Right renal pelvis (tissue), 4 donors: Measurements from ENCODE around the gene F2RL1. TPM values are rescaled to one million over a fixed set of nuclear protein-coding genes. Genes with fewer than 3 reads are reported as not detected.
"Not testable (repeated sequence)": the region's sequence is repeated elsewhere in the genome, so short reads cannot be mapped to it uniquely, and the experiment has no call there.

Experiments
- DNase-seq, 4 donors: peaks; one replicate each; pipeline ENCODE4 v3.0.0-alpha.2; 2013; ENCODE audit warnings: low read depth in 4 of 4, low spot score in 3 of 4, missing footprints in 1 of 4
- polyA plus RNA-seq, 4 donors: library from polyadenylated mRNA; unstranded; fragments of 120-200 nt; gene quantifications; one replicate each; pipeline ENCODE4 v1.2.1, GENCODE V29; 2013; ENCODE audit not compliant: insufficient read length in 4 of 4

F2RL1 gene
- polyA plus RNA-seq, 4 donors = 37.8 to 44.5 (median 40.6) TPM

DNA sequence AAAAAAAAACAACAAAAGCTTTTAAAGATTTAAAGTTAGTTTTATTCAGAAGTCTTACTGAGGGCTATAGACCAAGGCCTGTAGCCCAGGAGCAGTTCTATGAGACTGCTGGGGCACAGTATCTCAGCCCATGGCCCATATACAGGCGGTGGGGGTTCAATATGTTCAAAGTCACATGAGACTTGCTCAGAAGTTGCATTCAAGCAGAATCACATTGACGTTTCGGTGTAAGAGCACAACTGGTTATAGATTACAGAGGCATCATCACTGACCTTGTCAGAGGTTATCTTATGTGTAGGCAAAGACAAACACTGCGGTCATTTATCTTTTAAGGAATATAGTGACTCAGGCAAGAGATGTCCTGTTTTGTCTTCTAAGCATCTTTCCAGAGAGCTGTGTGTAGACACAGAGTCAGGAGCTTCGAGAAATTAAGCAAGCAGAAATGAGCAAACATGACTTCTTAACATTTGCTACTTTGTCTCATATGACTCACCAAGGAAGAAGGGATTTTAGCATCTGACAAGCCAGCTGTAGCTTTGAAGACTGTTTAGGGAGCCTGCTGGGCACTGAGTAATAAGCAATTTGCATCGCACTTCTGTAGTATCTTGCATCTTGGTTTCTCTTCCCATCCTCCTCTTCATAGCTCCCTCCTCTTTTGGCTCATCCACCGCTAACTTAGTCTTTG lies 12.9 kb upstream of the F2RL1 start:
- DNase-seq = no peak

DNA sequence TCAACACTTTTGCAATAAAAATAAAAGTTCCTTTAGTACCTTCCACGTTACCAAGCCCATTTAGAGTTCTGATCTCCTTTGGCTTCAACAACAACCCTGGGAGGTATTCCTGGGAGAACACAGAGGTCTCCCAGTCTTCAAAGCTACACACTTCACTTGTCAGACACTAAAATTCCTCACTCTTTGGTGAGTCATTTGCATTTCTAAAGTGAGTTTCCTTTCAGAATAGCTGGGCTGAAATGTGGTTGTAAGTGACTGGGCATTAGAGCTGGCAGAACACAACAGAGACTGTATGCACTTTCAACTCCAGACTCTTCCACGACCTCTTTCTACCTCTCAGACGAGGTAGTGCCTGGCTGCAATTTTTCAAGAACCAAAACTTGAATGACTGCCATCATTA lies 11.5 kb upstream of the F2RL1 start:
- no peak for DNase-seq

DNA sequence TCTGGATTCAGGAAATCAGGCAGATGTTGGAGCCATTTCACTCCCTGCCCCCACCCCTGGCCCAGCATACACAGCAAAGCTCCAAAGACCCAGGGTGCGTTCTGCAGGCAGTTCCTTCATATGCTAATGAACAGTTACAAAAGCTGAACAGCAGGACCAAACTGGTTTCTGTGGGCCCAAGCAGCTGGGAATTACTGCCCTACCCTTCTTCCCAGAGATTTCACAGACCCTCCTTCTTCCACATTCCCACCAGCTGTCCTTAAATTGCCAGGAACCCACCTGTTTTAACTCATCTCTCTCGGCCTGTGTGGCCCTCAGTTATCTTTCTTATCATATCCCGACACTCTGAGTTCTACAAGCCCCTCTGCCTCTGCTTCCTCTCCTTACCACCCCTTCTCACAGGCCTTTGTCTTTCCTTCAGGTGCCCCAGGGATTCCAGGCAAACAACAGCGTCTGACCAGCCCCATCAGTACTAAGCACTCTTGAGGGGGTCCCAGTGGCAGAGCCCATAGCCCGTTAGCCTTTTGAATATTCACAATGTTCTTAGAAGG lies 10.6 kb upstream of the F2RL1 start:
- no peak for DNase-seq

DNA sequence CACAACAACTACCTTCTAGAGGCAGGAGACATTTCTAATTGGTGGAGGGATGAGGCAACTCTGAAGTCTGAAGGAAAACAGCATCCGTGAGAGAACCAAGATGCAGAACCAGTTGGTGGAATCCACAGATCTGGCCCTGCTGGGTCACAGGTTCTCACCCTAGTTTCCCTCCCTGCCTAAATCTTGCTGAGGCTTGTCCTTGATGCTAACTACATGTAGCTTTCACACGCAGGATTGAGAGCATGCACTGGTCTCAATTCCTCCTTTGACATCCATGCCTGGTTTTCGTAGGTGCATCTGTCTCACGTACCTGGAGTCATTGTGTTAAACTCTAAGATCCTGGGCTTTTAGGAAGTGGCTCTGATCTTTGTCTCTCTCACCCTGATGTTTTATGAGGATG lies 9.7 kb upstream of the F2RL1 start:
- no peak for DNase-seq

DNA sequence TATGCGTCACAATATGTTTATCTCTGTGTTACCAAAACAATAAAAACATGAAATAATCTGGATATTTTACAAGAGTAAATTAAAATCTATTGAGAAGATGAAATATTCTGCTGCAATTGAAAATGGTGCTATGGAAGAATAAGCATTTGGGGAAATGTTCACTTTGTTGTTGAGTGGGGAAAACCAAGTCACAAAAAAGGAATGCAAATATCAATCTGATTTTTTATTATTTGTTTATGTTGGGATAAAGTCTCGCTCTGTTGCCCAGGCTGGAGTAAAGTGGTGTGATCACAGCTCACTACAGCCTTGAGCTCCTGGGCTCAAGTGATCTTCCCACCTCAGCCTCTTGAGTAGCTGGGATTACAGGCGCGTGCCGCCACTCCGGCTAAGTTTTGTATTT lies 8.6 kb upstream of the F2RL1 start:
- no peak for DNase-seq

DNA sequence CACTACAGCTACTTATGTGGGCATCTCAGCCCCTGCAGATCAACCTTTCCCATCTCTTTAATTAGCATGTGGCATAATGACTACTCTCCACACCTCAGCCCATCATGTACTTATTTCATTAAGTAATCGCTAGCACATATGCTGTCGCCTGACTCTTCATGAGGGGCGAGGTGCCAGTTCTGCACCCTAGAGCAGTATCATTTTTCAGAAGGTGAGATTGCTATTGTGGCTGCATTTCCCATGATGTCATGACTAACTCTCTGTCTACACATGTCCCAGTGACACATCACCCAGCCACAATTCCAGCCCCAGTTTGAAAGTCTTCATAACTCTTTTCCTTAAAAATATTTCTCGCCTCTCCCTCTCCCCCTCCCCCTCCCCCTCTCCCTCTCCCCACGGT lies 7.6 kb upstream of the F2RL1 start:
- DNase-seq = no peak

DNA sequence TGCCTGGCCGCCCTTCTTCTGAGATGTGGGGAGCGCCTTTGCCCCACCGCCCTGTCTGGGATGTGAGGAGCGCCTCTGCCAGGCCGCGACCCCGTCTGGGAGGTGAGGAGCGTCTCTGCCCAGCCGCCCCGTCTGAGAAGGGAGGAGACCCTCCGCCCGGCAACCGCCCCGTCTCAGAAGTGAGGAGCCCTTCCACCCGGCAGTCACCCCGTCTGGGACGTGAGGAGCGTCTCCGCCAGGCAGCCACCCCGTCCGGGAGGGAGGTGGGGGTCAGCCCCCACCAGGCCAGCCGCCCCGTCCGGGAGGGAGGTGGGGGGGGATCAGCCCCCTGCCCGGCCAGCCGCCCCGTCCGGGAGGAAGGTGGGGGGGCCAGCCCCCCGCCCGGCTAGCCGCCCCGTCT lies 6.6 kb upstream of the F2RL1 start:
- not testable (repeated sequence) for DNase-seq

DNA sequence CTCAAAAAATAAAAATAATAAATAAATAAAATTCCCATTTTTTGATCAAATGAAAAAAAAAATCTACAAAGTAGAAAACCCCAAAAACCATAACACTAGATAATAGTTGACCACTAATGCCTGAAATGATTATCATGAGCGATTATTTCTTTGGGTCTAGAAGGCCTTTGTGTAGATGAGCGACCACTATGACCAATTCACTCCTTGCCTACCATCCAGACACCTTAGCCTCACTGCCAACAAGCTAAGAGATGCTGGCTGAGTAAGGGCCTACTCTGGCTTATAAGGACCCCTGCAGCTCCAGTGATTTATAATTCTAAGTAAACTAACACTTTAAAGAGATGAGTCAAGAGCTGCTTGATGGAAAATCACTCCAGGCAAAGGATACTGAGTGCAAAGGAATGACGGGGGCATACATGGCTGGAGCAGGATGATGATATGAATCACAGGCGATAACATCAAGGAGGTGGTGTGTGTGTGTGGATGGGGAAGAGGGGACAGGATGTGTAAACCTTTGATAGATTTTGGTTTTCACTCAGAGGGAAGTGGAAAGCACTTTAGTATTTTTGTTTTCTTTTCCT lies 4.8 kb upstream of the F2RL1 start:
- DNase-seq = no peak

DNA sequence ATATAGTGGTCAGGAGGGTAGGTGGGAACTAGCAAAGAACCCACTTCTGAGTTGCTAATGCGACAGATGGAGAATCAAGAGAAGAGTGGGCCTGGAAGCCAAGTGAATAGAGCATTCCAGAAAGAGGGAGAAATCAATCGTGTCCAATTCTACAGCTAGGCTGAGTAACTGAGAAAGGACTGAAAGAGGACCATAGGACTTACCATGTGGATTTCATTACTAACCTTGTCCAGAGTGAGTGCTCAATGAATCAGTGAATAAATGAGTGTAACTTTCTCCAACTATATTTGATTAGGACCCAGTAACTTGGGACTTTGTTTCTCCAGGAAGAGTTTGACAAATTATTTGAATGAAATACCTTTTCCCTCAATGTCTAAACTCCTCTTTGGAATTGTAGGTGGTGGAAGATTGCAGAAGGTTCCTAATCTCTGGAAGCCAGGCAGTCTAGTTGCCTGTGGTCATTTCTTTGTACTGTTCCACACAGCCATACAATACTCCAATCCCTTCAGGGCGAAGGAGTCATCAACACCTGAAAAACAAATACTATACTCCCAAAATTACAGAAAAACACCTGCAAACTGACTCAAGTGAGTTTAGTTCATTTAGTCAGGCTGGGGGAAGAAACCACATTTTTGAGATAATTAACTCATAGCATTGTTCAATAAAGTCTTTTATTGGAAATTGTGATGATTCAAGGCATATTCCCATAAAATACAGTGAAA lies 2.6 kb upstream of the F2RL1 start:
- no peak for DNase-seq

DNA sequence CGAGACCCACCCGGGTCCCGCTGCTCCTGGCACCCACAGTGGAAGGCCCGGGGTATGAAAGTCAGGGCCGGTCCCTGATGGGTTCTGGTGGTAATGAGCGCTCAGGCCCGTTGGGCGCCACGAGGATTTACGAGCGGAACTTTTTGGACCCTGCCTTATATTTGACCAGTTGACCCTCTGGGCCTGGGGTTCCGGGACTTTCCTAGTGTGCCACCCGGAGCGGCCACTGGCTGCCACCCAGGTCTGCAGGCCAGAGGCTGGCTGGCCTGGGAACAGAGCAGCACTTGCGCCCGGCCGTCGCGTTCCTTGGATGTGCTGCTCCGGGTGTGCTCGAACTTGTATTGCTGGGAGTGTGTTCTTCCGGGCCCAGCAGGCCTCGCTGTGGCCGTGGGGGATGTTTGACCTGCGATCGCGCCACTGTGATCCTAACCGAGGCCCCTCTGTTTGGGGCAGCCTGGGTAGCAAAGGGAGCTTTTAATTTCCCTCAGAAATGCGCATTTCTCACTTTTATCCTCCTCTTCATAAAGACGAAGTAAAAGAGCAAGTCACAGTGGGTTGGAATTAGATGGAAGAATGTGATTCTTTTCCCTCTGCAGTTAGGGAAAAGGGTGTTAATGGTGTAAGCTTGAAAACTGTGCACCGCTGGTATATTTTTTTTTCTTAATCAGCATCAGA lies 1.2 kb downstream of the F2RL1 start:
- no peak for DNase-seq

DNA sequence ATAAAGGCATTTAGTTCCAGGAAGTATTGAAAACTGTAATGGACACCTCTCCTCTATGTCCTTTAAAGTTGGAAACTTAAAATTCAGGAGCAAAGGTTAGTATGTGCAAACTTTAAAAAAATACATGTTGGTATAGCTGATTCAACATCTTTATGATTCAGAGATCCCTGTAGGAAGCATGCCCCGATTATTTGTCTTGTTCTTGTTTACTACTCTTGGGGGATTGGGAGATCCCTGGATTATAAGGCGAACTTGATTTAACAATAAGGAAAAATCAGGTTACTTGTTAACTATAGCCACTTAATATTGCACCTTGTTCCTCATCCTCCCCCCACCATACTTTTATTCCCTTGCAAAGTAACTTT lies 1.7 kb downstream of the F2RL1 start:
- no peak for DNase-seq

DNA sequence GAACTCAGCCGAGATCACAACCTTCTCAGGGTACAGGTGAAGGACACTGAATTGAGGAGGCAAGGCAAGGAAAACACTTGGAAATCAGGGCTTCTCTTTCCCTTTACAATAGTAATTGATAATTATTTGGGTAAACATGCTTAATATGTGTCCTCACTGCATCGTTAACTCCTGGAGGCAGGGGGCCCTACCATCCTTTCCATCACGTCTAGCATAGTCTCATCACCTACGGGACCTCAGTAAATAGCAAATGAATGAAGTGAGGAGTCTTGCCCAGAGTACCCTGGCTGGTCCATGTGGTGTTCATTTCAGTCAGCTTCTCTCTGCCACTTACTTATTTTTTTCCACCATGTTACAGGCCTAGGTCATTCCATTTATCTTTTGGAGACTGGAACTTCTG lies 2.3 kb downstream of the F2RL1 start:
- no peak for DNase-seq

DNA sequence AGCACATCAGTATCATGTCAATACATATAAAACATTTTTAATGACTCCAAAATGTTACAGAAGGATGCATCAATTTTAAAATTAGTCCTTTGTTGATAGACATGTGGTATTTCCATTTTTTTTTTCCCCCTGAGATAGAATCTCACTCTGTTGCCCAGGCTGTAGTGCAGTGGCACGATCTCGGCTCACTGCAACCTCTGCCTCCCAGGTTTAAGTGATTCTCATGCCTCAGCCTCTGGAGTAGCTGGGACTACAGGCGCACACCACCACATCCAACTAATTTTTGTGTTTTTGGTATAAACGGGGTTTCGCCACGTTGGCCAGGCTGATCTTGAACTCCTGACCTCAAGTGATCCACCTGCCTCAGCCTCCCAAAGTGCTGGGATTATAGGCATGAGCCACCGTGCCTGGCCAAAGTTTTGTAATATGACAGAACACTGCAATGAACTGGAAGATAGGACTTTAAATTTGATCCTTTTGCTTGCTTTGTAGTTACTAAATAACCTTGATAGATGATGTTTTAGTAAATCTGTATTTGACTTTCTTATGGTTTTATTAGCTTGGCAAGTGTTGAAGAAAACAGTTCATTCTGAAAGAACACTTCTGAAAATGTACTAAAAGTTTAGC lies 3.4 kb downstream of the F2RL1 start:
- DNase-seq = not testable (repeated sequence)

DNA sequence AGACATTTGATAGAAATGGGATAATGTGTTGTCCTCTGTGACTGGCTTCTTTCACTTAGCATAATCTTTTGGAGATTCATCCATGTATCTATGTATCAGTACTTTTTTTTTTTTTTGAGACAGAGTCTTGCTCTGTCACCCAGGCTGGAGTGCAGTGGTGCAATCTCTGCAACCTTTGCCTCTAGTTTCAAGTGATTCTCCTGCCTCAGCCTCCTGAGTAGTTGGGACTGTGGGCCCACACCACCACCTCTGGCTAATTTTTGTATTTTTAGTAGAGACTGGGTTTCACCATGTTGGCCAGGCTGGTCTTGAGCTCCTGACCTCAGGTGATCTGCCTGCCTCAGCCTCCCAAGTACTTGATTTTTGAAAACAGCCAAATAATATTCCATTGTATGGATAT lies 7.6 kb downstream of the F2RL1 start:
- DNase-seq = not testable (repeated sequence)

DNA sequence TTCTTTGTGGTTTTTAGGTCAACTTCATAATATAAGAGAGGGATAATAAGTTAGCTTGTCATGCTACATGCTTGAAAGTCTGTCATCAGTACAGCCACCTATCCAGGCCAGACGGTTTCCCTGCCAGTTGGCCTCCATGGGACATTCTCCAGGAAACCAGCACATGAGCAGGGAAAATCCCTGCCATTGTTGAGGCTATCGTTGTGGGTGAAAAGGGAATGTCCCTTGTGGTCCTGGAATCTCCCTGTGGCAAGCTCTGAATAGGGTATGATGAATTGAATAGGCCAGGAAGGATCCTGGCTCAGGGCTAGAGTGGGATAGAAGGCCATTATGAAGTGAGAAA lies 12.3 kb downstream of the F2RL1 start:
- DNase-seq = no peak

DNA sequence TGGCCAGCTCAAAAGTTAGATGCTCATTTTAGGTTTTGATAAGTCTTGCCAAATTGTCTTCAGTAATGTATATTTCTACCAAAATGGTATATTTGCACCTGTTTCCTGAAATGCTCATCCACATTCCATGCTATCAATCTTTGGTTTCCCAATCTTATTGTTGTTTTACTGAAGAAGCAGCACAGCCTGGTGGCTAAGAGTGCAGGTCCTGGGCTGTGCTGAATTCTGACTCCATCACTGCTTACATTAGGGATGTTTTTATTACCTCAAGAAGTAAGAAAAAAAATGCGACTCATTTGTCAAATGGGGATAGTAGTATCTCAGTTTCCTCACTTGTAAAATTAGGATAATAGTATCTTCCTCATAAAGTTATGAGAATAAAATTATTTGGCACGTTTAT lies 17.4 kb downstream of the F2RL1 start:
- no peak for DNase-seq

DNA sequence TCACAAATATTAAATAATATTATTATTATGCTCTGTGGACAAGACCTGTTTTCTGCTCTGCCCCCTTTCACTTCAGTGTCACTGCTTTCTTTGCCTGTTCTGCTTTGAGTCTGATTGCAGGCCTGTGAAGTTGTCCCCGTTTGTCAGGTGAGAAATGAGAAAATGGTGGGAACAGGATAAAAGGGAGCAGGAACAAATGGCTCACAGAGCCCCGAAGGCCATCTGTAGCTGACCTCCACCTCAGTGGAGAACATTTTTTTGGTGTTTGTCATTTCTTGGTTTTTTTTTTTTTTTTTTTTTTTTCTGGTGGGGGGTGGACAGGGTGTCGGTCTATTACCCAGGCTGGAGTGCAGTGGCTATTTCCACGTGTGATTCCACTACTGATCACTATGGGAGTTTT lies 17.8 kb downstream of the F2RL1 start:
- no peak for DNase-seq

DNA sequence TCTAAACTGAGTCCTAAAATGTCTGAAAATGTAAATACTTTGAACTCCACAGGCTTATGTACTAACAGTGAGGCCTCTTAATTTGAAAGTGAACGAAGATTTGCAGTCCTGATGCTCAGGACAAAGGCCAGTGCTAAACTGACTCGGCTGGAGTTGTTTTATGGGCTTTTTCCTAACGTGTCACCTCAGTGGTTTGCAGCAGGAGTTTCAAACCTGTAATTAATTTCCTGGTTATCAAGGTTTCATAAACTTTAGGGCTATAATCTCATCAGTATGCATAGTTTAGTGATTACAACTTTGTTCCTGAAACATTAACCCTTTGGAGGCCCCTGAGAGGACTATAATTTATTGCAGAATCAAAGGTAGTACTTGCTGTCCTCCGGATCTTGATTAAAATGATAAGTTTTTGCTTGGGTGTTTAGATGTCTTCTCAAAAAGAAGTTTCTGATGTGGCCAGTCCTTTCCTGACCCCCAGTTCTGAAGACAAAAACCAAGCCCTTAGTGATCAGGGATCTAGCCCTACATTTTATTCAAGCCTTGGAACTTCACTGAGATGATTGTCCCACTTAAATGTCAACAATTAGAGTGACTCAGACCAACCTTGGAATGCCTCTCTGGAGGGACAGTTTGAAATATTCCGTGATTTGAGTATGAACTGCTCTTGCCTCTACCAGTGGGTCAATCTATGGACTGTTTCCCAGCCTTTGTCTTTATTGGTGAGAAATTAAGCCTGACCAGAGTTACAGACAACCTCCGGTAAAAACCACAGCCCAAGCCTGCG lies 19.8 kb downstream of the F2RL1 start:
- DNase-seq = no peak

DNA sequence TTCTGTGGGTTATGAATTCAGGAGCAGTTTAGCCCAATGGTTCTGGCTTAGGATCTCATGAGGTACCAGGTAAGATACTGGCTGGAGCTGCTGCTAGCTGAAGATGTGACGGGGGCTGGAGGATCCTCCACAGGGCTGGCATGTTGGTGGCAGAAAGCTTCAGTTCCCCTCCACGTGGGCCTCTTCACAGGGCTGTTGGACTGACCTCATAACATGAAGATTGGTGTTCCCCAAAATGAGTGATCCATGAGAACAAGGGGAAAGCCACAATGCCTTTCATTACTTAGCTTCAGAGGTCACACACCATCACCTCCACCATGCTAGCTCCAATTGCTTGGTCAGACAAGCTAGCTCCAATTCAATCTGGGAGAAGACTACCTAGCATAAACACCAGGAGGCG lies 22.5 kb downstream of the F2RL1 start:
- DNase-seq = no peak

DNA sequence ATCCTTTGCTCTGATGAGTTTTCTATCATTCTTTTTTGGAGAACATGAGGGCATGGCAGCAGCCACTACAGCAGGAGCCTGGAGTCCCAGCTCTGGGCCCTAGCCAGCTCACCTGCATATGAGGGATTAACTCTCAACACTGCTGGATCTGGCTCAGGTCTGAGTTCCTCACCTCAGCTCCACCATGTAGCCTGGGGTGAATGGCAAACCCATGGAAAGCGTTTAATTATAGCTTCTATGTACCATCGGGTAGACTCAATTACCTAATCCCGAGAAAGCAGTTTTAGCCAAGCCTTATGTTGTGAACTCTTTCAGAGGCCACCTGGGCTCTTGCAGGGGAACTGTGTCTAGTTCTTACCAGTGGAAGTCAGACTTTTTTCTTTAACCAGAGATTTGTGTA lies 27.1 kb downstream of the F2RL1 start:
- DNase-seq = no peak
